Stomach (tissue), 4 donors: ENCODE results near the gene GIPC3.

Experiments
- CTCF ChIP-seq, 7 experiments: fragments of 450-650 bp in 4 of 7; fragments of 200-600 bp in 3 of 7; sonication (generic) in 3 of 7; IDR thresholded peaks; one replicate each; pipeline ENCODE4 v1.5.1; 2016 to 2019; ENCODE audit warnings: antibody characterized with exemption in 7 of 7, control low read depth in 2 of 7, mild to moderate bottlenecking in 1 of 7
- POLR2A ChIP-seq, 4 donors: fragments of 450-650 bp; IDR thresholded peaks; one replicate each; pipeline ENCODE4 v1.6.1; 2016; ENCODE audit warnings: antibody characterized with exemption in 4 of 4, control low read depth in 2 of 4, mild to moderate bottlenecking in 1 of 4, moderate library complexity in 1 of 4

- TF ChIP-seq CTCF (IDR thresholded peaks at IDR 0.05) (no peak), POLR2A (IDR thresholded peaks at IDR 0.05) (no peak)
Measured at GRCh38 chr19:3538258-3538929, 46.9 kb upstream of the GIPC3 start.
